HG02981 (cell line): ENCODE results near the gene PYGM.

ENCODE experiments used
- ATAC-seq: cut with Tn5 transposase; IDR thresholded peaks from one replicate; pipeline ENCODE4 v1.9.1; 2021; ENCODE audit warnings: mild to moderate bottlenecking, moderate library complexity; ENCODE audit not compliant: unreplicated experiment

Gene PYGM

DNA sequence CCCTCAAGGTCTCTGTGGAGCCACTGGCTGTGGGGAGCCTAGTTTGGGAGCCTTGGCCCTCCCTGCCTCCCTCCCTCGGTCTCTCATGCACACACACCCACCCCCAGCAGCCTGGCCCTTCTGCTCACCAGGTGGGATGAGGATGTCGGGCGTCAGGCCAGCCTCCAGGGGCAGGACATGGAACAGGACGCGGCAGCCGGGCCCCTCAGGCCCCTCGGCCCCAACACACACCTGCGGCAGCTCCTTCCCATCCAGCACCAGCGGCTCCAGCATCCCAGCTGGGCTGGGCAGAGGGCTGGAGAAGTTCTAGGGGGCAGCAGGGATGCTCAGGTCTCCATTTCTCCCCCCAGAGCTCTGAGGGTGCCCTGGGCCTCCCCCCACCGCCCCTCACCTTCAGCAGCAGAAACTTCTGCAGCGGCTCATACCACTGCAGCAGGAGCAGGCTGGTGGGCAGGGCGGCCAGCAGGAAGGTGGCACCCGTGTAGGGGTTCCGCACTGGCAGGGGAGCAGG lies 32.1 kb upstream of the PYGM start:
- ATAC-seq, result no peak

- no peak for ATAC-seq
Measured at GRCh38 chr11:64790205-64791095, 30.7 kb upstream of the PYGM start.

DNA sequence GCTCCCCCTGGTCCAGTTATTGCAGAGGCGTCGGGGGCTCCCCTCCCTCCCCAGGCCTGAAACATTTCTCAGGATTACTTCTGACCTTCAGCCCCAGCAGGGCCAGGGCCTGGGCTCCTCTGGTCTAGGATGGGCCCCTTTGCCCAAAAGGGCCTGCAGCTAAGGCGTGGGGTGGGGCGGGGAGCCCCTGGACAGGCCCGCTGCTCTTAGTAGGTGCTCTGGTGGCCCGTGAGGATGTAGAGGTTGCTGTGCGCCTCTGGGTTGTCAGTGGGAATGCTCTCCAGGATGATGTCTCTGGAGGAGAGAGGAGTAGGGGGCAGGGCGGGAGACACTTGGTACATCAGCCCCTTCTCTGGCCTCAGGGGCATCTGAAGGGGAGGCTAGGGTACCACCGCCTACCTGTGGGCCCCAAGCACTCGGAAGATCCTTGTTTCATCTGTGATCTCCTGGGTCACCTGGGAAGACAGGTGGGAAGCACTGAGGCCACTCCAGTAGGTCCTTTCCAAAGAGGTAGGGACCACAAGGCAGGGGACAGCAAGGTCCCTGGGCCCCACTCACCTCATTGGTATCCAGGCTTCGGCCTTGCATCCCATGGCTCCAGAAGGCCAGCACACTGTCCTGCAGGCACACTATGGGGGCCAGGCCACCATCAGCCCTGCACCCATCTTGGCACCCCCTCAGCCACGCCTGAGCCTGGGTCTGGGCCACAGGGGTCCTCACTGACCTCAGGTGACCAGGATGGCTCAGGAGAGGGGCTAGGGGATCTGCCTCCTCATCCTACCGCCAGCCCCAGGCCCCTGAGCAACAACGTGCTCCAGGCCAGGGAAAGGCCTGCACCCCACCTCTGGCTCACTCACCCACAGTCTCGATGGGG lies 29.8 kb upstream of the PYGM start:
- no peak for ATAC-seq

DNA sequence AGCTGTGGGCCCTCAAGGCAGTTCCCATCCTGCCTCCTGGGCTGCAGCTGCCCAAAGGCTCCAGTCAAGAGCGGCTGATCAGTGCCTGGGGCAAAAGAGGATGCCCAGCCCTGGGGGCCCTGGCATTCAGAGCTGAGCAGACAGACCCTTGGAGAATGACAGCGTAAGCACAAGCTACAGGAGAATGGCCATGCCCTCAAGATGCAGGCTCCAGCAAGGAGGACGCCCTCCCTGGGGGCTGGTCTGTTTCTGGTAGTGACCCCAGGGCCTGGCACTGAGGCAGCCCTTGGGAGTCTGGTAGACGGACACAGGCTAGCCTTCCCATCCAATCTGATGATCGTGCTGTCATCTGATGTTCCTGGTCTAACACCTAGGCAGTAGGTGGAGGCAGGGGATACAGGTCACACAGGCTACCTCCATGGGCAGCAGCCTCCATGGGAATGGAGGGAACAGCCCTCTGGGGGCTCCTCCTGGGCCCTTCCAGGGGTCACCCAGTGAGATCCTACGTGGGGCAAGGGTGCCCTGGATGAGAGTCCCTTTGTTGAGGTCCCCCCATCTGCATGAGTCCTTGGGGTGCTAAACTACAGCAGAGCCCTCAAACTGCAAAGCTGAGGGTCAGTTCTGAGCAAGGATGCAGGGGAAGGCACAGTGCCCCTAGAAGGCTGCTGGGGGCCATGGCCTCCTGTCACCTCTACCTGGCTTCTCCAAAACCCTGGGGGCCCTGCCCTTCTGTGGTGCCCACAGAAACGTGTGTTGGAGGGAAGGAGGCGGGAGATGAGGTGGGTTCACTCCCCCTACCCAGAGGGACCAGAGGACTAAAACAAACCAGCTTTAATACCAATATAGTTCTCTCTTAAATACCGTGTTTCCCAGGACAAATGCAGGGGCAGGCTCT lies 28.8 kb upstream of the PYGM start:
- no peak for ATAC-seq

DNA sequence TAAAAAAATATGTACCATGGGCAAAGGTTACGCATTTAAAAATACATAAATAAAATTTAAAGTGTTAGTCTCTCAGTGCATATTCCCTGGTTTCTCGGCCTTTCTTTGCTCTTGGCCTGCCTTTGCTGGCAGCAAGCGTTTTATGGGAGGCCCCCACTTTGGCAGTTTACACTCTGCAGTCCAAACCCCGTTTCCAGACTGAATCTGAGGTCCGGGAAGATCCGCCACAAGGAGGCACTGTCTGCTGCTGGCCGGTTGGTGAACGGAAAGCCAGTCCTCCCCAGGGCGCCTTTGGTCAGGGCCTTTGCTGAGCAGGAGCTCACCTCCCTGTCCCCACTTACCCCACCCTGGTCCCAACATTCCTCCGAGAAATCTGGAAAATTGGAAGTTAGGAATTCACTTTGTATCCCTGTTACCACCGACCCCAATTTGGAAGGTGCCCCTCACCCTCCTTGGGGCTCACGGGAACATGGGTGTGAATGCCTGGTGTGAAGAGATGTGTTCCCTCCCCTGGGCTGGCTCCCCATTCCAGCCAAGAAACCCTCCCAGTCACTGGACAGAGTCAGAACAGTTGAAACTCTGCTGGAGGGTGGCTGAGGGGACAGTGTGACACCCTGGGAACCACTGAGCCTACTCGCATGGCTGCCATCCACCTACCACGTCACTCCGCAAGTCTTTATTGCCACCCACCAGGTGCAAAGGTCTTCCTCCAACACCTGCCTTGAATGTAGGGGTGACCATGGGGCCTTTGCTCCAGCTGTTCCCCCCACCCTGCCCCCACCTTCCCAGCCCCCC lies 27.9 kb upstream of the PYGM start:
- no peak for ATAC-seq

- no peak for ATAC-seq
Measured at GRCh38 chr11:64786308-64786707, 26.5 kb upstream of the PYGM start.

- no peak for ATAC-seq
Measured at GRCh38 chr11:64784813-64785581, 25.2 kb upstream of the PYGM start.

DNA sequence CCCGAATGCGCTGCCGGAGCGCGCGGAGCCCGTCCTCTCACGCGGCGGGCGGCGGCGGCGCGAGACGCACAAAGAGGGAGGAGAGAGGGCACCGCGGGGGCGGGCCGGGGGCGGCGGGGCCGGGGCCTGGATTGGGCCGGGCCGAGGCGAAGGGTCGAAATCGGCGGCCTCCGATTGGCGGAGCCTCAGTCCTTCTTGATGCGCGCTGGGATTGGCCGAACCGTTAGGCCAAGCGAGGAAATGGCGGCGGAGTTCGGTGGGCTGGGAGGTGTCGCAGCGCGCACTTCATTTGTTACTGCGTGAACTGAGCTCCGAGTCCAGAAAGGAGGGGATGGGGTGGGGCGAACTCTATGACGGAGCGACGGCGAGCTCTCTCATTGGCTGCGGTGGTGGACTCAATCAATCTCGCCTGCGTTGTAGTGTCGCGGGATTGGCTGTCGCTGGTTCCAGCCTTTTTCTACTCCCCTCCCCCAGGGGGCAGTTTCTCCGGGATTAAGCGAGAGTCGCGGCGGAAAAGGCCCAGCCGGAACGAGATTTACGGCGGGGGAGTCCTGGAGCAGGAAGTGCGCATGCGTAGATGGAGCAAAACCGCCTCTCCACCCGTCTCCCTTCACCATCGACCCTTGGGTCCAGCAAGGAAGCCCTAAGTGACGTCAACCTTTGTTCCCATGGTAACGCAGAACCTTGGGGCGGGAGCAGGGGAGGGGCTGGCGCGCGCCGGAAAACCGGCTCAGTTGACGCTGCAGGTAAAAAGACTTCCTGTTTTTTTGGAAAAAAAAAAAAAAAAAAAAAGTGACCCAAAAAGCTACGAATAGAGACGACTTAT lies 18.9 kb upstream of the PYGM start, which contains the start of gene SF1:
Gene SF1 (minus strand): TSS at position 70 of the 826 bp plus-strand sequence. CDS start 150 bp downstream, outside the sequence.
- peak; percentile 79 for ATAC-seq

DNA sequence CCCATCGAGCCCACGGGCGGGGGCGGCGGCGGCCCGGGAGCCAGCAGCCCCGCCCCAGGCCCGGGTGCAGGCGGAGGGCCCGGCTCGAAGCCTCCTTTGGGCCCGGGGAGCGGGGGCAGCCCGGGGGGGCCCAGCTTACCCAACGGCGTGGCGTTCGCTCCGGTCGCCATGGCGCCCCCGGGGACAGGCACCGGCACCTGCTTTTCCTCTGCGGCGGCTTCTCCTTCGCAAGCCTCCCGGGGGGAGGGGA lies 18.4 kb upstream of the PYGM start:
- ATAC-seq, result peak; percentile 3

- ATAC-seq, result peak; percentile 26
Measured at GRCh38 chr11:64777449-64778222, 17.9 kb upstream of the PYGM start.

GRCh38 chr11:64776875-64777274 lies 17.1 kb upstream of the PYGM start:
- ATAC-seq, result no peak

GRCh38 chr11:64776425-64776824 lies 16.7 kb upstream of the PYGM start:
- no peak for ATAC-seq

DNA sequence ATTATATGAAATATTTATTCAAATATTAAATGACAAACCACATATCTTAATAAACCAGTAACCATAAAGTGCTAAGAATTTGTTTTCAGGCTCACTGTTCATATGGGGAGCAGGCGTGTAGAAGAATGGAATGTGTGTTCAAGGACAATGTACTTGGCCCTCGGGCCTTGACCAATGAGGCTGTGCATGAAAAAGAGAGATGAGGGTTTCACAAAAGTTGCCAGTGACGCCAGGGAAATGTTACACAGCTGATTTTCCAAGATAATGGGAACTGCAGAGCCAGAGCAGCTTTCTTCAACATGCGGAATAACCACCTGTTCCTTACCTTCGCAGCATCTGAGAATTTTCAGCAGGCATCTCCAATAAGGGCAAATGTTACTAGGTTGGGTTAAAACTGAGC lies 14.4 kb upstream of the PYGM start:
- no peak for ATAC-seq

GRCh38 chr11:64772303-64773018 lies 12.7 kb upstream of the PYGM start:
- no peak for ATAC-seq

DNA sequence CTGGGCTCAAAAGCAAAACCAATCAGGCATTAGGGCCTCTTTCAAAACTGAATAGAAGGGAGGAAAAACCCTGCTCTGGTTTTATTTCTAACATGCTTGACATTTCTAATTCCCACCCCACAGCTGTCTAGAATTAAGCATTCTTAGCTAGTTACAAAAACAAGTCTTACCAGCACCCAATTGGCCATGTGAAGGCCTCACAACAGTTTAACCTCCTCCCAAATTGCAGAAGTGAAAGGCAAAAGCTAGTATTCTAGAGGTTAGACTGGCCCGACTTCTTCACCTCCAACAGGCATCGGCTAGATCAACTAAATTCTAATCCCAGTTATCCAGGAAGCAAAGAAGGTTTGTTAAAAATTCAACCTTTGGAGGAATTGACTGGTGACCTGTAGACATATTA lies 12.1 kb upstream of the PYGM start:
- no peak for ATAC-seq

DNA sequence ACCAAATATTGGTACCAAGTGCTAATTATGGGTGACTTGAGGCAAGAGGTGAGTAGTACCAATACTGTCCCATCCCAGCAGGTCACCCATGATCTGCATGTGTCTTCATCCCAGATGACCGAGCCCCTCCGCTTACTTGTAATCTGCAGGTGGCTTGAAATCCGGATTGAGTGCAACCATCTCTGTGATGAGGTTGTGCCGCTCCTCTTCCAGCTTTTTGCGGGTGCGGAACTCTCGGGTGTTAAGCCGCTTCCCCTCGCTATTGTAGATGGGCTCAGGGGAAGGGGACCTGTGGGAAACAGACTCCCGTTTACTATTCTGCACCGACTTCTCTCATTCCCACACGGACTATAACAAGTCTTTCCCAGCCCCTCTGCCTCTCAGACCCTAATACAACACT lies 10.3 kb upstream of the PYGM start:
- ATAC-seq, result no peak

- ATAC-seq, result no peak
Measured at GRCh38 chr11:64769283-64769682, 9.5 kb upstream of the PYGM start.
